Bone marrow (tissue), 2 donors: ENCODE results near the gene RBKS.

ENCODE experiments used
- DNase-seq, 2 donors: peaks; one replicate each; lab custom pipeline; 2025; lab: John Stamatoyannopoulos, UW

Gene RBKS

GRCh38 chr2:27890146-27890923, at the start of gene RBKS, which contains the start of gene BABAM2:
TSS of gene RBKS (minus strand) at chr2:27890387. CDS start at chr2:27890345, 42 bp downstream.
TSS of gene BABAM2 (plus strand) at chr2:27890729. CDS start at chr2:27894557, 3,828 bp downstream.
- DNase-seq: peak; percentile 73 to 95

DNA sequence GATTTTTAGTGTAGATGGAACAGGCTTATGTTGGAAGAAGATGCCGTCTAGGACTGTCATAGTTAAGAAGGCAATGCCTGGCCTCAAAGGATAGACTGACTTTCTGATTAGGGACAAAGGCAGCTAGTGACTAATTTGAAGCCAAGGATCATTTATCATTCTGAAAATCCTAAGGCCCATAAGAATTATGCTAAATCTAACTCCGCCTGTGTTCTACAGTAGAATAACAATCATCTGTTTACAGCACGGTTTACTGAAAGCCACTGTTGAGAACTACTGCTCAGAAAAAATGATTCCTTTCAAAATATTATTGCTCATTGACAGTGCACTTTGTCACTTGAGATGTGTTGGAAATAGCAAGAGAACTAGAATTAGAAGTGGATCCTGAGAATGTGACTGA, 44.8 kb upstream of the RBKS start:
- DNase-seq: no peak

DNA sequence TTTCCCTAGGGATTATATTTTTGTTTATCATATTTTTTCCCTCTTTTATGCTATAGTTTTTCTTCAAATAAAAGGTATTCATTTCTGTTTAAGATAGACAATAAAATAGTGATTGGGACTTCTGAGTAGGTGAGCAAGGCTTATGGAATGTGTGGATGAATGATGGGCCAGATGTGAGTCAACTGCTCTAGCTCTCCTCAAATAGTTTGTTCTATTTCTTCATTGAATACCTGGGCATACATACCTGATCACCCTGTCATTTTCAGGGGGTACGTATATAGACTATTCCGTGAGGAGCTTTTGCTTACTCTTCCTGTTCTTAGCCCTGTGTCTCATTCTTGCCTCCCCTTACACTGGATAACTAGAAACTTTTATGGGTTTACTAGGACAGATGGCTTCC, 42.2 kb upstream of the RBKS start:
- no peak for DNase-seq

DNA sequence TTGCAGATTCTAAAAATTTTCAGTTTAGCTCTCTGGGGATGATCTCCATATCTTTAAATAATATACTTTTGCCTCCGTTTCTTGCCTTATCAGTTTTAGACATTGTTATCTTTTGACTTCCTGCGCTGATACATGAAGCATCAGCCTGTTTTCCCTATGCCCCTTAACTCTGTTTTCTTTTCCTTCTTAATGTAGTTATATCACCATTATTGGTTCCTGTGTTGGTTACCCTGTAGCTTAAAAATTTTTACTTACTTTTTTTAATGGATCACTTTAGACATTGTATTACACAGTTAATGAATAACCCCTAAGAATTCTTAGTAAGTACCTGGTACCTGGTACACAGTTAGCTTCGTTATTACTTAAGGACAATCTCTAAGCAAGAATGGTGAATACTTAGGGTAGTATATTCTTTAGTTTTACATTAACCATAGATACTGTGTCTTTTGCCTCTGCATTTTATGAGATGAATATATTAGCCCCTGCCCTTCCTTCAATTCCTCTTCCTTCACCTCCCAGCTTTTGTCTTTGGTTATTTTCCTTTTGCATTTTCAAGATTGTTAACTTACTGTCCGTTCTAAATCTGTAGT, 41.3 kb upstream of the RBKS start:
- DNase-seq: no peak

GRCh38 chr2:27929916-27930486, 39.8 kb upstream of the RBKS start:
- DNase-seq: no peak

GRCh38 chr2:27925766-27926472, 35.7 kb upstream of the RBKS start:
- no peak for DNase-seq

- no peak for DNase-seq
Observed at GRCh38 chr2:27922842-27923241, 32.7 kb upstream of the RBKS start.

- DNase-seq: no peak
Observed at GRCh38 chr2:27921880-27922547, 31.8 kb upstream of the RBKS start.

DNA sequence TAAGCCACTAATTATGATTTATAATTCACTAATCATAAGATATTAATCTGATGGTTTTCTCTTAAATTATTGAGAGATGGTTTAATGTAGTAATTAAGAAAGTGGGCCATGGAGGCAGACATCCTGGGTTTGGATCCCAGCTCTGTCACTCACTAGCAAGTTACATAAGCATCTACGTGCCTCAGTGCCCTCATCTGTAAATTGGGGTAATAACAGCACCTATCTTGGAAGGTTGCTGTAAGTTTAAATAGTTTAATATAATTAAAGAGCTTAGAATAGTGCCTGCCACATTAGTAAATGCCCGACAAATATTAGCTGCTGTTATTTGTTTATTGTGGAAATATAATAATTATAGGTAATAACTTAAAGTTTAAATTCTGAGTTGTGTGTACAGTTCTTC, 31.2 kb upstream of the RBKS start:
- no peak for DNase-seq

DNA sequence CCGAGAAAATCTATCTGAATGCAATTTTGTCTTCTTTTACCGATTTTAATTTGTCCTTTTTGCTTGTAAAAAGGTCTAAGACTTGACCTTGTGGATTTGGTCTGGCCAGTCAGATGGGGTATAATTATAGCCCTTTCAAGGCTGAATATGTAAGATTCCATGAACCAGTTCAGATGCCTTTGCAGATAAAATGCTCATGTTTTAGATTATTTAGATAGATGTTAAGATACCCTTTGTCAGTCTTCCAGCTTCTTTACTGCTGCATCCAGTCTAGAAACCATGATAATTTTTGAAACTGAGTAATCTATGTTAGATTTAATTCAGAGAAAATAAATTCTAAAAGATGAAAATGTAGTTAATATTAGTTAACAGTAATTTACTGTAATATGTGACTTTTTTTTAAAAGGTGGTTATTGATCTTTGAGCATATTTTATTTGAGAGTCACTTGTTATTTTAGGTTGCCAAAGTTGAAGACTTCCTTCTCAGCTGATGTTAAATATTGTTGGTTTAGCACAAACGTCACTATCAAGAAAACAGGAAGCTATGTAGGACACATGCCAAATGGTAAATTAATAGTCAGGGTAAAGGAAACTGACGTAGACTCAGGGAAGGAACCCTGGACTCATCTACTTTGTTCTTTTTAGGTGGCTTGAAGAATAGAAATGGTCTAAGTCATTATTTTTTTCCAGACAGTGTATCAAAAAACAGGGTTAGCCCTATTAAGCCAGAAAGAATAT, 30.1 kb upstream of the RBKS start:
- DNase-seq: peak in 1 of 2 donors; percentile 83

DNA sequence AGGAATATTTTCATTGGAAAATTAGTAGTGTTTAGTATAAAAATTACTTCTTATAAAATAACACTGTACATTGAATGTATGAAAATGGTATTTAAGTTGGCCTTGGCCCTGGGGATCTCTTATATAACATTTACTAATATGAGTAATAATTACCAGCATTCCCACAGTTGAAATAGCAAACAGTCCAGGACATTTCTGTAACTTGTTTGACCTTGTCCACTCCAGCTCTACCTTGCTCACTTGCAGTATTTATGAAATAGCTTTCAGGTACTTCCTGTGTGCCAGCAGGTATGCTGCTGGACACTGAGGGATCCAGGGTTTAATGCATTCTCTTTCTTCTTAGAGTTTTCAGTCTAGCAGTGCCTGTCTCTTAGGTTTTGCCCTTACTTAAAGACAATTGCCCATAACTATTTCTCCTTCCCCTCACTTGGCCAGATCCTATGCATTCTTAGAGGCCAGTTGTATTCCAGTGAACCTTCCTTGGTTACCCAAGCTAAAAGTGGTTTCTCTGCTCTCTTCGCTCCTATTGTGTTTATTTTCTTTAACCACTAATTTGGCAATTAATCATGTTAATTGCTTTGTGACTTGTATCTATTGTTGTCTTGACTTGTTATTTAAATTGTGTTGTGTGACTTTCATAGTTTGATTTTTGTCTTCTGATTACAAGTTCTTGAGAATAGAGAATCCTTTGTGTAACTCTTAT, 26.3 kb upstream of the RBKS start:
- no peak for DNase-seq

- DNase-seq: no peak
Observed at GRCh38 chr2:27915874-27916273, 25.7 kb upstream of the RBKS start.

- no peak for DNase-seq
Observed at GRCh38 chr2:27915191-27915590, 25.0 kb upstream of the RBKS start.

DNA sequence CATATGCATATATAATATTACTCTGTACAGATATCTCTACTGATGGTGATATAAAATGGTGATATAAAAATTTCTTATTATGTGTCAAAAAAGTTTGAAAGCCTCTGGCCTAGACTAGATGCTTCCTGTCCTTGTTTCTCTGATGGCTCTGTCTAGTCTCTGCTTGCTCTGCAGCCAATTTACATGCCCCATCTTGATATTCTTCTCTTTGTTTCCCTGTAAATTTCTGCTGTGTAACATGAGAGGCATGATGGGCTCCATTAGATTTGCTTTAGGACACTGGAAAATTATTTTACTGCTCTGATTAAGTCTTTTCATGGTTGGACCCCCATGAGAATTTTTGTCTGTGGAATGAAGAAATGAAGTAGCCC, 24.6 kb upstream of the RBKS start:
- DNase-seq: no peak

- no peak for DNase-seq
Observed at GRCh38 chr2:27914041-27914804, 24.0 kb upstream of the RBKS start.

DNA sequence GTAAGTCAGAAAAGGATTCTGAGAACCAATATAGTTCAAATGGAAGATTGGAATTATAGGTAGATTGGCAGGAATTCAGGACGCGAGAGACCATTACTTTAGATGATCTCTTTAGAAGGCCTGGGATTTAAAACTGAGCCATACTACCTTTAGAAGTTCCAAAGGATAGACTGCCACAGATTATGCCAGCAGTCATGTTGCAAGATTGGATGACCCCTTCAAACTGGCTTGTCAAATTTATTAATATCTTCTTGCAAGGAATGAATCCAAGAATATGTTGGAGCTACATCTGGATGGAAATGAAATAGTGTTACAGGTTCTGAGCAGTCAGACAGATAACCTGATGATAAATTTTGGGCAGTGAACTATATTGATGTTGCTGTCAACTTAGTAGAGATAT, 22.3 kb upstream of the RBKS start:
- no peak for DNase-seq

GRCh38 chr2:27911458-27912210, 21.4 kb upstream of the RBKS start:
- DNase-seq: no peak

DNA sequence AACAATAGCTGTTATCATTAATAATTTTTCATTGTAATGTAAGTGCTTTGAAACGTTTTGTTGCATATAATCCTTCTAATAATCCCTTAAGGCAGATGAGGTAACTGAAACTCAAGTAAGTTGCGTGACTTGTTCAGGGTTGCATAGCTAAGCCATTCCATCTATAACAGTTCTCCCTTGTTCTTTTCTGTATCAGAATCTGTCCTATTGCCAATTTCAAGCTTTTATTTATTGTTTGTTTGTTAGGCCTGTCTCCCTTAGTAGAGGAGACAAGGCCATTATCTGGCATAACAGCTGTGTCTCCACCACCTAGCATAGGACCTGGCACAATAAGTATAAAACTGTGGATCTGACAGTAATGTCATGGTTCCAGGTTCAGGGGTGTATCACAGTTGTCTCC, 19.7 kb upstream of the RBKS start:
- no peak for DNase-seq

DNA sequence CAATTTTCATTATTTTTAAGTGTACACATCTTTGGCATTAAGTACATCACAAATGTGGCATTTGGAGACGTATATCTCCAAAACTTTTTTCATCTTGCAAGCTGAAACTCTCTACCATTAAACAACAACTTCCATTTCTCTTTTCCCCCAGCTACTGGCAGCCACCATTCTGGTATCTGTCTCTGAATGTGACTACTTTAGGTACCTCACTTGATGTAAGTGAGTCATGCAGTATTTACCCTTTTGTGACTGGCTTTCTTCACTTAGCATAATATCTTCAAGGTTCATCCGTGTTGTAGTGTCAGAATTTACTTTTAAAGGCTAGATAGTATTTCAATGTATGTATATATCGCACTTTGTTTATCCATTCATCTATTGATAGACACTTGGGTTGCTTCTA, 17.4 kb upstream of the RBKS start:
- DNase-seq: no peak
